ENCODE results near the gene PPFIA4.
"Not testable (repeated sequence)": the region's sequence is repeated elsewhere in the genome, so short reads cannot be mapped to it uniquely, and the experiment has no call there.

The PPFIA4 gene

DNA sequence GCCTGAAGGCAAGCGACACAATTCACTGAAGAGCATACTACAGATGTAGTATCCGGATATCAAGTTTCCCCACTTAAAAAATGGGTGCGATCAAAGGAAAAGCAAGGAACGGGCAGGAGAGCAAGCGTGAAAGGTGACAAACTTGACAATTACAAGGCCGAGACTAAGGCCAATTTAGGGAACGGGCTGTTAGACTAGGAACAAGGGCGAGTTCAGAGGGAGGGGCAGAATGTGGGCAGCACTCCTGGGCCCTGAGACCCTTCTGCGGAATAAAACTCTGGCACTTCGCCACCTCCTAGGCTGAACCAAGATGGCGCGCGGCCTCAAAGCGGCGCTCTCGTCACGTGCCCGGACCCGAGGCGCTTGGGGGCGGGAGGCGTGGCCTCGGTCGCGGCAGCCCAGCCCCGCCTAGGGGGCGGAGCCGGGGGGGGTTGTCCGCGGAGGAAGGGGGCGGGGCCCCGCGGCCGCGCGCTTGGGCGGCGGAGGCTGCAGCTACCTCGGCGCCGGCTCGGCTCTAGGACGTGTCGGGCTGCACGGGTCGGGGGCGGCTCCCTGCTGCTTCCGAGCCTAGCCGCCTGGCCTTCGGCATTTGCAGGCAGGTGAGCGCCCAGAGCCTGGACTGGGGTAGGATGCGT is at the start of gene PPFIA4:
PPFIA4 (plus strand) TSS at position 461 of the 635 bp plus-strand sequence. CDS start 12,518 bp downstream, outside the sequence.
- DNase-seq (ENCODE audit: low read depth in 3 of 3, low spot score in 1 of 3) = peak; percentile 65 to 82 (median 76)

GRCh38 chr1:202976633-202977032 is 49.7 kb upstream of the PPFIA4 start:
- DNase-seq (ENCODE audit: low read depth in 3 of 3, low spot score in 1 of 3) = no peak

- no peak for DNase-seq (ENCODE audit: low read depth in 3 of 3, low spot score in 1 of 3)
Measured at GRCh38 chr1:202979459-202979858, 46.8 kb upstream of the PPFIA4 start.

GRCh38 chr1:202981939-202982338 is 44.4 kb upstream of the PPFIA4 start:
- DNase-seq (ENCODE audit: low read depth in 3 of 3, low spot score in 1 of 3) = no peak

- no peak for DNase-seq (ENCODE audit: low read depth in 3 of 3, low spot score in 1 of 3)
Measured at GRCh38 chr1:202982715-202983430, 43.4 kb upstream of the PPFIA4 start.

GRCh38 chr1:202986120-202986519 is 40.2 kb upstream of the PPFIA4 start:
- DNase-seq (ENCODE audit: low read depth in 3 of 3, low spot score in 1 of 3) = not testable (repeated sequence)

DNA sequence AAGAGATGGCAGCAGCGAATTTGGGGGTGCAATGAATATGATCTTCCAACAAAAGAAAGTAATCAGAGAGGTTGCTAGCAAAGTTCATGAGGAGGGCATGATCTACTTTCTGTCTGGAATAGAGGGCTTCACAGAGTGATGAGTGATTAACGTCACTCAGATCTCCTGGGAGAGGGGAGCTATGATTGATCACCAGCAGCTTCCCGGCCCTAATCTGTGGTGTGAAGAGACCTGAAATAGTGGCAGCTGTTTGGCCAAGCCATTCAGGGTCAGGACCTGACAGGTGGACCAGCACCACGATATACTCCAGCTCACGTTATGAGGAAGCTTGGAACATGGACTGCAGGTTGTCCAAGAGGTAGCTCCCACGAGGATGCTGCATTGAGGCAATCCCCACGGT is 39.0 kb upstream of the PPFIA4 start:
- no peak for DNase-seq (ENCODE audit: low read depth in 3 of 3, low spot score in 1 of 3)

GRCh38 chr1:202987922-202988583 is 38.2 kb upstream of the PPFIA4 start:
- no peak for DNase-seq (ENCODE audit: low read depth in 3 of 3, low spot score in 1 of 3)

GRCh38 chr1:202989879-202990278 is 36.4 kb upstream of the PPFIA4 start:
- no peak for DNase-seq (ENCODE audit: low read depth in 3 of 3, low spot score in 1 of 3)

GRCh38 chr1:202991112-202991511 is 35.2 kb upstream of the PPFIA4 start:
- DNase-seq (ENCODE audit: low read depth in 3 of 3, low spot score in 1 of 3) = no peak

DNA sequence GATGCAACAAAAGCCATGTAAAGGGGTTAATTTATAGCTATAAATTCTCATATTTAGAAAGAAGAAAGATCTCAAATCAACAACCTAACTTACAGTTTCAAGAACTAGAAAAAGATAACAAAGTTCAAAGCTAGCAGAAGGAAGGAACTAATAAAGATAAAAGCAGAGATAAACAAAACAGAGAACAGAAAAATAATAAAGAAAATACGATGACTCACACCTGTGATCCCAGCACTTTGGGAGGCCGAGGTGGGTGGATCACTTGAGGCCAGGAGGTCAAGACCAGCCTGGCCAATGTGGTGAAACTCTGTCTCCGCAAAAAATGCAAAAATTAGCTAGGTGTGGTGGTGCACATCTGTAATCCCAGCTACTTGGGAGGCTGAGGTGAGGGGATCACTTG is 31.5 kb upstream of the PPFIA4 start:
- DNase-seq (ENCODE audit: low read depth in 3 of 3, low spot score in 1 of 3) = no peak

- peak; percentile 15 to 27 (median 27) for DNase-seq (ENCODE audit: low read depth in 3 of 3, low spot score in 1 of 3)
Measured at GRCh38 chr1:202998836-202999750, 27.2 kb upstream of the PPFIA4 start.

DNA sequence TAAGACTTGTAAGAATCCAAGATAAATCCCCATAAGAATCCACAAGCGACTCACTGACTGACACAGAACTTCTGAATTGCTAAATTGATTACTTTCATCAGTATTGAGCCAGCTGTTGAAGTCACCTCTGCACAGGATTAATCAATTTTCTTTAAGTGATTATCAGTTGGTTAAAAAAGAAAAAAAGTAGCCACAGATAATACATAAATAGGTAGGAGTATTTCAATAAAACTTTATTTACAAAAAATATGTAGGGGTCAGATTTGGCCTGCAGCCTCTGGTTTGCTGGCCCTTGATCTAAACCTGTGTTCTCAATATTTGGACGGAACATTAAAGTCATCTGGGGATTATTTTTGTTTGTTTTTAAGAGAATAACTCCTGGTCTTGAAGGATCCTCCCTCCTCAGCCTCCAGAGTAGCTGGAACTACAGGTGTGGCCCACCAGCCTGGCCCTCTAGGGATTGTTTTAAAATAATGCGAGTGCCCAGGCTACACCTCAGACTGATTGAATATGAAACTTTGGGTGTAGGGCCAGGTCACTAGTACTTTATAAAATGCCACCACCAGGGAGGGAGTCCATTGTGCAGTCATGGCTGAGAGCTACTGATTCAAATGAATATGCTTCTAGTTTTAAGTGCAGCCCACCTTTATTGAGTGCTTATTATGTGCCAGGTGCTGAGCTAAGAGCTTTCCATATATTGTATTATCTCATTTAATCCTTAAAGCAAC is 25.9 kb upstream of the PPFIA4 start:
- no peak for DNase-seq (ENCODE audit: low read depth in 3 of 3, low spot score in 1 of 3)

DNA sequence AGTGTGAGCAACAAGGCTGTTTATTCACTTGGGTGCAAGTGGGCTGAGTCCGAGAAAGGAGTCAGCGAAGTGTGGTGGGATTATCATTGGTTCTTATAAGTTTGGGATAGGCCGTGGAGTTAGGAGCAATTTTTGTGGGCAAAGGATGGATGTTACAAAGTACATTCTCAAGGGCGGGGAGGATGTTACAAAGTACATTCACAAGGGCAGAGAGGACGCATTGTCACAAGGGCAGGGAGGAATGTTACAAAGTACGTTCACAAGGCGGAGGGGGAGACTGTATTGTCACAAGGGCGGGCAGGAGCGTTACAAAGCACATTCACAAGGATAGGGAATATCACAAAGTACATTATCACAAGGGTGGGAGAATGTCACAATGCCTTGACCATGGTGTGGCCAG is 24.3 kb upstream of the PPFIA4 start:
- no peak for DNase-seq (ENCODE audit: low read depth in 3 of 3, low spot score in 1 of 3)

DNA sequence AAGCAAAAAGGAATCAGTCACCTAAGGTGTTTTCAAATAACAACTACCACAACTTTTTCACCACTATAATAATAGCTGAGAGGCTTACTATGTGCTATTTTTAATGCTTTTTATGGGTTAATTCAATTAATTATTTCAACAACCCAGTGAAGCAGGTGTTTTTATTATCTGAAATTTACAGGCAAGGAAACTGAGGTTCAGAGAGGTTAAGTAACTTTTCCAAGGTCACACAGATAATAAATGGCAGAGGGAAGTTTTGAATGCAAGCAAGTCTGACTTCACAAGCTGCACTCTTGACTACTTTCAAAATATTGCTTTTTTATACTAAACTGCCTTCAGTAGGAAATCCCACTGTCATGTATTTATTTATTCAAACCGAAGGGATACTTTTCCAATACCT is 23.3 kb upstream of the PPFIA4 start:
- no peak for DNase-seq (ENCODE audit: low read depth in 3 of 3, low spot score in 1 of 3)

GRCh38 chr1:203005395-203006142 is 20.7 kb upstream of the PPFIA4 start:
- DNase-seq (ENCODE audit: low read depth in 3 of 3, low spot score in 1 of 3) = not testable (repeated sequence)

DNA sequence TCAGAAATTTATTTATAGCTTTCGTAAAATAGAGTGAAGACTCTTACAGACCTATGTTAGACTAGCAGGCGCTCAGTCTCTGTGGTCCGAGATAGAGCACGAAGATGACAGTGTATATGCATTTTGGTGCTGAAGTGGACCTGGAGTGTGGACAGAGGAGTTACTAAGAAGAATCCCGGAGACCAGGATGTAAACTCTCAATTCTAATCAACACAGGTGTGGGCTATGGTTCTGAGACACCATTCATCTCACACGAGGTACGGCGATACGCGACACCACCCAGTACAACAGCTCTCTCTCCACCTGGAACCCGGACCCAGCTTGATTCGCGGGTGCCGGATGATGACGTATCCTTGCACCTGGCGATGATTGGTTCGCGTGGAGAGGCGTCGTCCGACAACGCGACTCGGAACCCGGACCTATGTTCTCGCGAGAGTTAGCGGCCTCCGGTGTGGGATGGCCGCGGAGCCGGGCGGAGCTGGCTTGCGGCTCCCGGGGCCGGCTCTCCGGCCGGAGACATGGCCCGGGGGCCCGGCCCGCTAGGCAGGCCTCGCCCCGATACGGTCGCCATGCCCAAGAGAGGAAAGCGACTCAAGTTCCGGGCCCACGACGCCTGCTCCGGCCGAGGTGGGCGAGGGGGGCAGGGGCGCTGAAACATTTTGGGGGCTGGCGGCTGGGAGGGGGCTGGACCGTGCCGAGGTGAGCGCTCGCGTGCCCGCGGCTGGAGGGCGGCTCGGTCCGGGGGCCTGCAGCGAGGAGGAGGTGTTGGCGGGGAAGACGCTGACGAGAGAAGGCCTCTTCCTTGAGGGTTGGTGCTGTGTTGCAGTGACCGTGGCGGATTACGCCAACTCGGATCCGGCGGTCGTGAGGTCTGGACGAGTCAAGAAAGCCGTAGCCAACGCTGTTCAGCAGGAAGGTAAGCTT is 19.1 kb upstream of the PPFIA4 start, which contains the start of gene TMEM183A:
TMEM183A (plus strand) TSS at position 427 of the 924 bp plus-strand sequence; CDS start at position 519, 92 bp downstream.
- DNase-seq (ENCODE audit: low read depth in 3 of 3, low spot score in 1 of 3) = peak; percentile 82 to 91 (median 84)

- DNase-seq (ENCODE audit: low read depth in 3 of 3, low spot score in 1 of 3) = no peak
Measured at GRCh38 chr1:203009185-203009584, 17.1 kb upstream of the PPFIA4 start.

DNA sequence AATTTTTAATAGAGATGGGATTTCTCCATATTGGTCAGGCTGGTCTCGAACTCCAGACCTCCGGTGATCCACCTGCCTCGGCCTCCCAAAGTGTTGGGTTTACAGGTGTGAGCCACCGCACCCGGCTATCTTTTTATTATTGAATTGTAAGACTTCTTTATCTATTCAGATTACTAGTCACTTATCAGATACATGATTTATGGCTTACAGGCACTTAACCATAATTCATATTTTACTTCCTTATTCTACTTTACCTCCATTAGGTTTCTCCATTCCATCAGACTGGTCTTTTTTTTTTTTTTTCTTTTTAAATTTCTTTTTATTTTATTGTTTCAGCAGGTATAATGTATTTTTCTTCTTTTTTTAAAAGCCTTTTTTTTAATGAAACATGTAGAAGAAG is 14.7 kb upstream of the PPFIA4 start:
- DNase-seq (ENCODE audit: low read depth in 3 of 3, low spot score in 1 of 3) = no peak

All from stimulated activated CD4-positive, alpha-beta T cell treated with anti-CD3 and anti-CD28 coated beads, TNF-alpha, amount 100 ng/mL, for 1 hour (primary cell).